SK-N-SH treated with all-trans-retinoic acid at 6 μM for 48 hours (cell line): ENCODE measurements around the gene AKAP9.

Source experiments
- ARNTL ChIP-seq: fragments of 450-650 bp; formaldehyde crosslinking; IDR thresholded peaks from 2 replicates; pipeline ENCODE4 v1.5.0; 2020; ENCODE audit warnings: low read depth, mild to moderate bottlenecking, moderate library complexity, borderline replicate concordance
- BACH2 ChIP-seq: fragments of 250-450 bp; sonication (Bioruptor Pico); IDR thresholded peaks from 2 replicates; pipeline ENCODE4 v1.9.0; 2021; ENCODE audit warnings: mild to moderate bottlenecking, borderline replicate concordance
- CREB5 ChIP-seq: fragments of 250-450 bp; sonication (Bioruptor Pico); IDR thresholded peaks from 2 replicates; pipeline ENCODE4 v1.5.1; 2020; ENCODE audit warnings: low read depth, mild to moderate bottlenecking, moderate library complexity
- ESRRG ChIP-seq: fragments of 250-450 bp; sonication (Bioruptor Pico); IDR thresholded peaks from 2 replicates; pipeline ENCODE4 v1.6.1; 2021; ENCODE audit warnings: mild to moderate bottlenecking
- ISL1 ChIP-seq: fragments of 250-450 bp; sonication (Bioruptor Pico); IDR thresholded peaks from 2 replicates; pipeline ENCODE4 v2.1.2; 2022; ENCODE audit warnings: mild to moderate bottlenecking, moderate library complexity
- OSR1 ChIP-seq: fragments of 250-450 bp; sonication (Bioruptor Pico); IDR thresholded peaks from 2 replicates; pipeline ENCODE4 v1.8.0; 2022; ENCODE audit warnings: moderate library complexity, mild to moderate bottlenecking, inconsistent platforms
- PATZ1 ChIP-seq: fragments of 250-450 bp; sonication (Bioruptor Pico); IDR thresholded peaks from 2 replicates; pipeline ENCODE4 v1.8.0; 2020; ENCODE audit warnings: mild to moderate bottlenecking, moderate library complexity, borderline replicate concordance
- POU6F1 ChIP-seq: fragments of 250-450 bp; sonication (Bioruptor Pico); IDR thresholded peaks from 2 replicates; pipeline ENCODE4 v1.8.0; 2021; ENCODE audit warnings: low read depth, mild to moderate bottlenecking, moderate library complexity, borderline replicate concordance
- PPARA ChIP-seq: fragments of 250-450 bp; sonication (Bioruptor Pico); IDR thresholded peaks from 2 replicates; pipeline ENCODE4 v1.5.0; 2020; ENCODE audit warnings: mild to moderate bottlenecking, borderline replicate concordance
- SNAI2 ChIP-seq: fragments of 250-450 bp; sonication (Bioruptor Pico); IDR thresholded peaks from 2 replicates; pipeline ENCODE4 v1.5.0; 2020; ENCODE audit warnings: mild to moderate bottlenecking, moderate library complexity
- TCF4 ChIP-seq: fragments of 250-450 bp; sonication (Bioruptor Pico); IDR thresholded peaks from 2 replicates; pipeline ENCODE4 v1.8.0; 2021; ENCODE audit warnings: mild to moderate bottlenecking, moderate library complexity, borderline replicate concordance
- TOX ChIP-seq: fragments of 250-450 bp; sonication (Bioruptor Pico); IDR thresholded peaks from 2 replicates; pipeline ENCODE4 v1.8.0; 2021; ENCODE audit warnings: mild to moderate bottlenecking, moderate library complexity, borderline replicate concordance
- ZFP30 ChIP-seq: fragments of 450-650 bp; formaldehyde crosslinking; IDR thresholded peaks from 2 replicates; pipeline ENCODE4 v1.5.0; 2022; ENCODE audit warnings: mild to moderate bottlenecking, moderate library complexity
- ZNF70 ChIP-seq: fragments of 450-650 bp; formaldehyde crosslinking; IDR thresholded peaks from 2 replicates; pipeline ENCODE4 v1.5.0; 2020; ENCODE audit warnings: mild to moderate bottlenecking, moderate library complexity

GRCh38 chr7:91913612-91914011 lies 27.1 kb upstream of the AKAP9 start:
- no peak for TF ChIP-seq OSR1 (CRISPR knock-in tag)
- no peak for TF ChIP-seq BACH2 (CRISPR knock-in tag)
- TF ChIP-seq PATZ1 (CRISPR knock-in tag): no peak
- no peak for TF ChIP-seq CREB5
- TF ChIP-seq ZFP30 (CRISPR knock-in tag): no peak
- no peak for TF ChIP-seq PPARA (CRISPR knock-in tag)
- TF ChIP-seq SNAI2 (CRISPR knock-in tag): no peak
- no peak for TF ChIP-seq TCF4 (CRISPR knock-in tag)
- no peak for TF ChIP-seq ZNF70
- no peak for TF ChIP-seq ISL1 (CRISPR knock-in tag)
- no peak for TF ChIP-seq ARNTL (CRISPR knock-in tag)
- TF ChIP-seq TOX (CRISPR knock-in tag): no peak
- TF ChIP-seq POU6F1 (CRISPR knock-in tag): no peak
- TF ChIP-seq ESRRG (CRISPR knock-in tag): no peak
